ENCODE measurements around the gene TAS2R46.

TAS2R46 gene

GRCh38 chr12:11026118-11026517 is 36.0 kb downstream of the TAS2R46 start:
- TF ChIP-seq NFIC (IDR thresholded peaks at IDR 0.05) (no peak), ZBTB7A (IDR thresholded peaks at IDR 0.05; ENCODE audit: low read depth) (no peak), CEBPB (IDR thresholded peaks at IDR 0.05) (no peak), EP300 (IDR thresholded peaks at IDR 0.05; ENCODE audit: borderline replicate concordance) (no peak), YY1 (IDR thresholded peaks at IDR 0.05; ENCODE audit: low read depth) (no peak), TAF1 (IDR thresholded peaks at IDR 0.05; ENCODE audit: low read depth) (no peak), TCF12 (IDR thresholded peaks at IDR 0.05; ENCODE audit: low read depth) (no peak), RAD21 (IDR thresholded peaks at IDR 0.05; ENCODE audit: low read depth) (no peak), EGR1 (IDR thresholded peaks at IDR 0.05) (no peak), CREB1 (IDR thresholded peaks at IDR 0.05; ENCODE audit: low read depth) (no peak), TEAD4 (IDR thresholded peaks at IDR 0.05) (no peak), FOXM1 (IDR thresholded peaks at IDR 0.05; ENCODE audit: borderline replicate concordance, low read depth) (no peak)
- TF ChIP-seq, protein P1, sequence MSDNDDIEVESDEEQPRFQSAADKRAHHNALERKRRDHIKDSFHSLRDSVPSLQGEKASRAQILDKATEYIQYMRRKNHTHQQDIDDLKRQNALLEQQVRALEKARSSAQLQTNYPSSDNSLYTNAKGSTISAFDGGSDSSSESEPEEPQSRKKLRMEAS (IDR thresholded peaks at IDR 0.05): no peak
- TF ChIP-seq, protein P2, sequence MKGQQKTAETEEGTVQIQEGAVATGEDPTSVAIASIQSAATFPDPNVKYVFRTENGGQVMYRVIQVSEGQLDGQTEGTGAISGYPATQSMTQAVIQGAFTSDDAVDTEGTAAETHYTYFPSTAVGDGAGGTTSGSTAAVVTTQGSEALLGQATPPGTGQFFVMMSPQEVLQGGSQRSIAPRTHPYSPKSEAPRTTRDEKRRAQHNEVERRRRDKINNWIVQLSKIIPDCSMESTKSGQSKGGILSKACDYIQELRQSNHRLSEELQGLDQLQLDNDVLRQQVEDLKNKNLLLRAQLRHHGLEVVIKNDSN (IDR thresholded peaks at IDR 0.05): no peak
- TF ChIP-seq, protein P3, sequence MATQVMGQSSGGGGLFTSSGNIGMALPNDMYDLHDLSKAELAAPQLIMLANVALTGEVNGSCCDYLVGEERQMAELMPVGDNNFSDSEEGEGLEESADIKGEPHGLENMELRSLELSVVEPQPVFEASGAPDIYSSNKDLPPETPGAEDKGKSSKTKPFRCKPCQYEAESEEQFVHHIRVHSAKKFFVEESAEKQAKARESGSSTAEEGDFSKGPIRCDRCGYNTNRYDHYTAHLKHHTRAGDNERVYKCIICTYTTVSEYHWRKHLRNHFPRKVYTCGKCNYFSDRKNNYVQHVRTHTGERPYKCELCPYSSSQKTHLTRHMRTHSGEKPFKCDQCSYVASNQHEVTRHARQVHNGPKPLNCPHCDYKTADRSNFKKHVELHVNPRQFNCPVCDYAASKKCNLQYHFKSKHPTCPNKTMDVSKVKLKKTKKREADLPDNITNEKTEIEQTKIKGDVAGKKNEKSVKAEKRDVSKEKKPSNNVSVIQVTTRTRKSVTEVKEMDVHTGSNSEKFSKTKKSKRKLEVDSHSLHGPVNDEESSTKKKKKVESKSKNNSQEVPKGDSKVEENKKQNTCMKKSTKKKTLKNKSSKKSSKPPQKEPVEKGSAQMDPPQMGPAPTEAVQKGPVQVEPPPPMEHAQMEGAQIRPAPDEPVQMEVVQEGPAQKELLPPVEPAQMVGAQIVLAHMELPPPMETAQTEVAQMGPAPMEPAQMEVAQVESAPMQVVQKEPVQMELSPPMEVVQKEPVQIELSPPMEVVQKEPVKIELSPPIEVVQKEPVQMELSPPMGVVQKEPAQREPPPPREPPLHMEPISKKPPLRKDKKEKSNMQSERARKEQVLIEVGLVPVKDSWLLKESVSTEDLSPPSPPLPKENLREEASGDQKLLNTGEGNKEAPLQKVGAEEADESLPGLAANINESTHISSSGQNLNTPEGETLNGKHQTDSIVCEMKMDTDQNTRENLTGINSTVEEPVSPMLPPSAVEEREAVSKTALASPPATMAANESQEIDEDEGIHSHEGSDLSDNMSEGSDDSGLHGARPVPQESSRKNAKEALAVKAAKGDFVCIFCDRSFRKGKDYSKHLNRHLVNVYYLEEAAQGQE (IDR thresholded peaks at IDR 0.05; ENCODE audit: low read depth): no peak

GRCh38 chr12:11023387-11023786 is 38.7 kb downstream of the TAS2R46 start:
- TF ChIP-seq RAD21 (IDR thresholded peaks at IDR 0.05; ENCODE audit: low read depth): no peak
- TF ChIP-seq ZBTB7A (IDR thresholded peaks at IDR 0.05; ENCODE audit: low read depth): no peak
- no peak for TF ChIP-seq CEBPB (IDR thresholded peaks at IDR 0.05)
- TF ChIP-seq EGR1 (IDR thresholded peaks at IDR 0.05): no peak
- TF ChIP-seq EP300 (IDR thresholded peaks at IDR 0.05; ENCODE audit: borderline replicate concordance): no peak
- no peak for TF ChIP-seq NFIC (IDR thresholded peaks at IDR 0.05)
- TF ChIP-seq, protein P2 (IDR thresholded peaks at IDR 0.05): no peak
- TF ChIP-seq YY1 (IDR thresholded peaks at IDR 0.05; ENCODE audit: low read depth): no peak
- no peak for TF ChIP-seq FOXM1 (IDR thresholded peaks at IDR 0.05; ENCODE audit: borderline replicate concordance, low read depth)
- TF ChIP-seq TCF12 (IDR thresholded peaks at IDR 0.05; ENCODE audit: low read depth): no peak
- no peak for TF ChIP-seq TAF1 (IDR thresholded peaks at IDR 0.05; ENCODE audit: low read depth)
- TF ChIP-seq, protein P3 (IDR thresholded peaks at IDR 0.05; ENCODE audit: low read depth): no peak
- TF ChIP-seq CREB1 (IDR thresholded peaks at IDR 0.05; ENCODE audit: low read depth): no peak
- TF ChIP-seq TEAD4 (IDR thresholded peaks at IDR 0.05): no peak
- TF ChIP-seq, protein P1 (IDR thresholded peaks at IDR 0.05): no peak

- no peak for TF ChIP-seq FOXM1 (IDR thresholded peaks at IDR 0.05; ENCODE audit: borderline replicate concordance, low read depth)
- TF ChIP-seq RAD21 (IDR thresholded peaks at IDR 0.05; ENCODE audit: low read depth): no peak
- TF ChIP-seq YY1 (IDR thresholded peaks at IDR 0.05; ENCODE audit: low read depth): no peak
- TF ChIP-seq, protein P2 (IDR thresholded peaks at IDR 0.05): no peak
- TF ChIP-seq, protein P1 (IDR thresholded peaks at IDR 0.05): no peak
- TF ChIP-seq, protein P3 (IDR thresholded peaks at IDR 0.05; ENCODE audit: low read depth): no peak
- TF ChIP-seq CEBPB (IDR thresholded peaks at IDR 0.05): no peak
- no peak for TF ChIP-seq ZBTB7A (IDR thresholded peaks at IDR 0.05; ENCODE audit: low read depth)
- TF ChIP-seq EGR1 (IDR thresholded peaks at IDR 0.05): no peak
- TF ChIP-seq TEAD4 (IDR thresholded peaks at IDR 0.05): no peak
Measured at GRCh38 chr12:11022520-11022919, 39.6 kb downstream of the TAS2R46 start, which contains the start of gene TAS2R19. Gene TAS2R19 (minus strand): TSS chr12:11022620. CDS start chr12:11022571, 49 bp downstream.

DNA sequence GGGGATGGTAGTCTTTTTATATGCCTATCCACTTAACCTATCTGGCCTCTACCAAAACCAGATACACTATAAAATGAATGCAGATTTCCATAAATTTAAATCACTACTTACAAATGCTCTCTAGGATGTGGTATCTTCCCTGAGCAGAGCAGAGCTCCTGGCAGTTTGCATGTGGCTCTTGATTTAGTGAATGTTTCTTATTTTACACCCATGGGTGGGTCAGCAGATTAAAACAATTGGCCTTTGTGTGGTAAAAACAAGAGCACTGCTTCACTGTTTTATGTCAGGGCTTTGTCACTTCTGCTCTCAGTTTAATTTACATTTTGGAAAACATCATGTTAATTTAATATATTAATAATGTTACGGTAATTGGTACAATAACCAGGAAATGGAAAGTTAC is 45.2 kb downstream of the TAS2R46 start:
- no peak for TF ChIP-seq TCF12 (IDR thresholded peaks at IDR 0.05; ENCODE audit: low read depth)
- TF ChIP-seq, protein P1 (IDR thresholded peaks at IDR 0.05): no peak
- TF ChIP-seq, protein P3 (IDR thresholded peaks at IDR 0.05; ENCODE audit: low read depth): no peak
- TF ChIP-seq CEBPB (IDR thresholded peaks at IDR 0.05): no peak
- TF ChIP-seq YY1 (IDR thresholded peaks at IDR 0.05; ENCODE audit: low read depth): no peak
- TF ChIP-seq NFIC (IDR thresholded peaks at IDR 0.05): no peak
- no peak for TF ChIP-seq ZBTB7A (IDR thresholded peaks at IDR 0.05; ENCODE audit: low read depth)
- TF ChIP-seq TAF1 (IDR thresholded peaks at IDR 0.05; ENCODE audit: low read depth): no peak
- no peak for TF ChIP-seq EP300 (IDR thresholded peaks at IDR 0.05; ENCODE audit: borderline replicate concordance)
- TF ChIP-seq EGR1 (IDR thresholded peaks at IDR 0.05): no peak
- TF ChIP-seq, protein P2 (IDR thresholded peaks at IDR 0.05): no peak
- TF ChIP-seq FOXM1 (IDR thresholded peaks at IDR 0.05; ENCODE audit: borderline replicate concordance, low read depth): no peak
- TF ChIP-seq CREB1 (IDR thresholded peaks at IDR 0.05; ENCODE audit: low read depth): no peak
- no peak for TF ChIP-seq TEAD4 (IDR thresholded peaks at IDR 0.05)

All from Ishikawa (cell line).